Mucosa of descending colon (tissue), 3 donors: ENCODE measurements around the gene ERN2. TPM values are rescaled to one million over a fixed set of nuclear protein-coding genes. Genes with fewer than 3 reads are reported as not detected.

ENCODE experiments used
- ATAC-seq: fragments of 200-7000 bp; cut with Tn5 transposase; one replicate; pipeline ENCODE4 v1.9.1; 2020; ENCODE audit warnings: mild to moderate bottlenecking, moderate library complexity
- DNase-seq, 3 donors: peaks; one replicate each; pipeline ENCODE4 v3.0.0-alpha.2; 2020
- H3K36me3 ChIP-seq: fragments of 200-600 bp; one replicate; pipeline ENCODE4 v1.8.0; 2021; ENCODE audit warnings: low read depth, mild to moderate bottlenecking
- H3K4me1 ChIP-seq: fragments of 200-600 bp; one replicate; pipeline ENCODE4 v1.8.0; 2021; ENCODE audit warnings: low read depth, mild to moderate bottlenecking
- H3K4me3 ChIP-seq: fragments of 200-600 bp; one replicate; pipeline ENCODE4 v1.8.0; 2021; ENCODE audit warnings: mild to moderate bottlenecking
- H3K9me3 ChIP-seq: fragments of 200-600 bp; one replicate; pipeline ENCODE4 v1.8.0; 2021; ENCODE audit warnings: mild to moderate bottlenecking
- intact Hi-C, 2 donors: fragments of 100-400 bp; cut with DNase I in 1 of 2; cut with micrococcal nuclease in 1 of 2; formaldehyde crosslinking; loops; one replicate each; pipeline versions ENCODE4 v1.11.0 to v1.11.1; 2022; cut with DNase I, micrococcal nuclease
- long read RNA-seq, 2 donors: library from polyadenylated mRNA; unstranded; transcript quantifications; one replicate each; pipeline ENCODE4 v2.0.0, GENCODE V29; 2019 to 2021
- total RNA-seq, 3 donors: library from RNA; stranded (reverse); fragmentation: NEBNext Ultra II Directional in 2 of 3; extraction: Animal tissue kit (Norgen Biotek cat#: 25700) in 2 of 3; gene quantifications; one replicate each; pipeline versions ENCODE4 v1.2.1 to v1.2.4, GENCODE V29; 2021 to 2023
- TF ChIP-seq, protein P1 (sequence below): fragments of 200-600 bp; IDR thresholded peaks from one replicate; pipeline ENCODE4 v1.8.0; 2022; ENCODE audit warnings: antibody characterized with exemption, mild to moderate bottlenecking
- donor health status: DM: no; HTN: no; CAD: no; lungs with moderate emphysema.
- donor health status: DM: no; HTN: no; CAD: no.
- donor health status: DM: no; HTN: yes; CAD: no.

The ERN2 gene
- total RNA-seq = 100 to 1,000 TPM in 2 of 3 donors, 10 to 100 TPM in 1; 89.4 to 263 (median 154) TPM
- long read RNA-seq, donor 1, transcript ERN2-201 (22 exons, 3,549 nt) = major isoform, 5 of 37 reads
- long read RNA-seq, donor 1, partial matches to known transcripts = 15 of 37 reads
- long read RNA-seq, donor 1, other reads (novel, unspliced or antisense) = 14 of 37 reads
- long read RNA-seq, donor 2, transcript ERN2-201 (22 exons, 3,549 nt) = major isoform, 10 of 46 reads
- long read RNA-seq, donor 2, transcript ERN2-202 (21 exons, 3,169 nt) = minor isoform, 5 of 46 reads
- long read RNA-seq, donor 2, partial matches to known transcripts = 11 of 46 reads
- long read RNA-seq, donor 2, other reads (novel, unspliced or antisense) = 20 of 46 reads

GRCh38 chr16:23712976-23713375, at the start of gene ERN2:
Gene ERN2, minus strand, starts transcription at chr16:23713222. Its CDS starts 35 bp downstream, at chr16:23713187.
- ATAC-seq (peak; percentile 91), DNase-seq (peak; percentile 82 to 91 (median 86))
- Histone ChIP-seq H3K9me3 (no peaks in the 10 kb centered on the region), H3K4me3 (peak within 1 kb of the TSS; percentile 30), H3K36me3 (no peaks in the 10 kb centered on the region), H3K4me1 (no peaks in the 10 kb centered on the region)
- TF ChIP-seq, protein P1, sequence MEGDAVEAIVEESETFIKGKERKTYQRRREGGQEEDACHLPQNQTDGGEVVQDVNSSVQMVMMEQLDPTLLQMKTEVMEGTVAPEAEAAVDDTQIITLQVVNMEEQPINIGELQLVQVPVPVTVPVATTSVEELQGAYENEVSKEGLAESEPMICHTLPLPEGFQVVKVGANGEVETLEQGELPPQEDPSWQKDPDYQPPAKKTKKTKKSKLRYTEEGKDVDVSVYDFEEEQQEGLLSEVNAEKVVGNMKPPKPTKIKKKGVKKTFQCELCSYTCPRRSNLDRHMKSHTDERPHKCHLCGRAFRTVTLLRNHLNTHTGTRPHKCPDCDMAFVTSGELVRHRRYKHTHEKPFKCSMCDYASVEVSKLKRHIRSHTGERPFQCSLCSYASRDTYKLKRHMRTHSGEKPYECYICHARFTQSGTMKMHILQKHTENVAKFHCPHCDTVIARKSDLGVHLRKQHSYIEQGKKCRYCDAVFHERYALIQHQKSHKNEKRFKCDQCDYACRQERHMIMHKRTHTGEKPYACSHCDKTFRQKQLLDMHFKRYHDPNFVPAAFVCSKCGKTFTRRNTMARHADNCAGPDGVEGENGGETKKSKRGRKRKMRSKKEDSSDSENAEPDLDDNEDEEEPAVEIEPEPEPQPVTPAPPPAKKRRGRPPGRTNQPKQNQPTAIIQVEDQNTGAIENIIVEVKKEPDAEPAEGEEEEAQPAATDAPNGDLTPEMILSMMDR = no peak
- intact Hi-C loops = no loop called here

DNA sequence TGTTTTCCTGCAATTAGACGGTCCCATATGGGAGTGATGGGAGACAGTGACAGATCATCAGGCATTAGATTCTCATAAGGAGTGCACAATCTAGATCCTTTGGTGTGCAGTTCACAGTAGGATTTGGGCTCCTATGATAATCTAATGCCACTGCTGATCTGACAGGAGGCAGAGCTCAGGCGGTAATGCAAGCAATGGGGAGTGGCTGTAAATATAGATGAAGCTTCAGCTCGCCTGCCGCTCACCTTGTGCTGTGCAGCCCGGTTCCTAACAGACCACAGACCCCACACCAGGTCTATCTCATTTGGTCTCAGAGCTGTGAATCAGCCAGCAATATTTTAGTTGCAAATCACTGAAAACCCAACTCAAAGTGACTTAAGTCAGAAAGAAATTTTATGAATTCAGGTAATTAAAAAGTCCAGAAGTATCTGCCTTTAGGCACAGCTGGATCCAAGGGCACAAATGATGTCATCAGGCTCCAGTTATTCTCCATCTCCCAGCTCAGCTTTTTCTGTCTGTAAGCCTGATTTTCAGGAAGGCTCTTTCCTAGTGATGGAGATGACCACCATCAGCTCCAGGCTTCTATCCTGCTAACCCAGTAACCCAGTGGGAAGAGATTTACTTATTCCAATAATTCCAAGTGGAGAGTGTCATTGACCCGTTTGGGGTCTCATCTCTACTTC, 45.1 kb upstream of the ERN2 start:
- DNase-seq (no peak), ATAC-seq (no peak)
- TF ChIP-seq, protein P1 = no peak
- H3K9me3 ChIP-seq = no peaks in the 10 kb centered on the region
- H3K4me3 ChIP-seq = no peak overlapping the region
- intact Hi-C loops = no loop called here
- H3K36me3 ChIP-seq = no peaks in the 10 kb centered on the region
- H3K4me1 ChIP-seq = peaks cover 2% of the 10 kb centered on the region

DNA sequence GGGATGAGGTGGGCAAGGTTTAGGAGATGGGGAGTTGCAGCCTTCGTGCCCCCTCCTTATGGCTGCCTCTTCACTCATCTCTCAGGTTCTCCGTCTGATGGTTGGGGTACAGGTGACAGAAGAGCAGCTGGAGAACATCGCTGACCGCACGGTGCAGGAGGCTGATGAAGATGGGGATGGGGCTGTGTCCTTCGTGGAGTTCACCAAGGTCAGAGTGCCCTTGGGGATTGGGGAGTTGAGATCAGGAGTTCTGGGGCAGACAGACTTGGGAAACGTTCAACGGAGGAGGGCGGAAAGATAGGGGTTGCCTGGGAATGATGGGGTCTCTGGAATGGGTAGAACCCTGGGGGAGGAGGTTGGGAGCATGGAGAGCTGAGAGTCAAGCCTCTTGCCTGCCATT, 44.1 kb upstream of the ERN2 start:
- no peak for ATAC-seq
- intact Hi-C loops = no loop called here
- Histone ChIP-seq H3K9me3 (no peaks in the 10 kb centered on the region), H3K36me3 (no peaks in the 10 kb centered on the region), H3K4me3 (no peak overlapping the region), H3K4me1 (peaks cover 2% of the 10 kb centered on the region)
- TF ChIP-seq, protein P1 = no peak
- no peak for DNase-seq

DNA sequence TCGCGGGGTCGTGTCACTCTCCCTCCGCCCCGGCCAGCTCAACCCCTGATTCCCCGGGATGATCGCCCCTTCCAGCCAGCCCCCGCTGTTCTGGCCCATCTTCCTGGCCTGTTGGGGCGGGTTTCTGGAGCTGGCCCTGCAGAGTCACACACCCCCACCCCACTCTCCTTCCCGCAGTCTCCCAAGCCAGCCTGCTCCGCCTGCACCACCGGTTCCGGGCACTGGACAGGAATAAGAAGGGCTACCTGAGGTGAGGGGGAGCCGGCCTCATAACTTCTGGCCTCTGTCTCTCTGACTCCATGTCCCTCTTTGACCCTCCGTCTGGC, 42.4 kb upstream of the ERN2 start:
- H3K4me3 ChIP-seq = peak overlapping the region; percentile 40
- no peak for DNase-seq
- no peaks in the 10 kb centered on the region for H3K36me3 ChIP-seq
- intact Hi-C loops = no loop called here
- no peaks in the 10 kb centered on the region for H3K9me3 ChIP-seq
- TF ChIP-seq, protein P1 = no peak
- peak; percentile 32 for ATAC-seq
- H3K4me1 ChIP-seq = peaks cover 2% of the 10 kb centered on the region

GRCh38 chr16:23754594-23755483, 41.8 kb upstream of the ERN2 start, which contains the start of gene CHP2:
Gene CHP2, plus strand, starts transcription at chr16:23755026. Its CDS starts 24 bp downstream, at chr16:23755050.
- H3K36me3 ChIP-seq = no peaks in the 10 kb centered on the region
- intact Hi-C loops = no loop called here
- H3K9me3 ChIP-seq = no peaks in the 10 kb centered on the region
- TF ChIP-seq, protein P1 = no peak
- peaks cover 2% of the 10 kb centered on the region for H3K4me1 ChIP-seq
- peak; percentile 85 to 88 (median 88) for DNase-seq
- peak; percentile 93 for ATAC-seq
- peak within 1 kb of the TSS; percentile 40 for H3K4me3 ChIP-seq
